Measurements from ENCODE around the gene ADGRL3. TPM values are rescaled to one million over a fixed set of nuclear protein-coding genes. Genes with fewer than 3 reads are reported as not detected.

The ADGRL3 gene
- total RNA-seq, 1 donor from 2014 or later: 55.9 TPM

Small RNAs within 50 kb of the gene (small RNA-seq; reads per million reads assigned to genes)
- gene RF00019 (ENCODE audit: low replicate concordance): not detected

Data from skin of body (tissue), 2 donors.